CD4-positive, alpha-beta T cell treated with Interleukin-15 for 1 hour (primary cell): Measurements from ENCODE around the gene PAXX.

Experiments
- DNase-seq: peaks from one replicate; pipeline ENCODE4 v3.0.0-alpha.2; 2020

PAXX gene

GRCh38 chr9:136953771-136954269 lies 38.4 kb upstream of the PAXX start:
- DNase-seq, result no peak

GRCh38 chr9:136954270-136955083 lies 37.7 kb upstream of the PAXX start:
- no peak for DNase-seq

- DNase-seq, result no peak
These were observed 36.9 kb upstream of the PAXX start for GRCh38 chr9:136955202-136955942.

GRCh38 chr9:136955943-136956335 lies 36.3 kb upstream of the PAXX start:
- no peak for DNase-seq

GRCh38 chr9:136956604-136957003 lies 35.6 kb upstream of the PAXX start:
- no peak for DNase-seq

GRCh38 chr9:136957461-136957860 lies 34.8 kb upstream of the PAXX start:
- no peak for DNase-seq

- DNase-seq, result no peak
These were observed 34.3 kb upstream of the PAXX start for GRCh38 chr9:136957901-136958300.

GRCh38 chr9:136958473-136958872 lies 33.7 kb upstream of the PAXX start:
- no peak for DNase-seq

- no peak for DNase-seq
These were observed 33.0 kb upstream of the PAXX start for GRCh38 chr9:136958898-136959850.

- DNase-seq, result peak; percentile 56
These were observed 31.8 kb upstream of the PAXX start for GRCh38 chr9:136960212-136960937.

GRCh38 chr9:136960938-136961275 lies 31.3 kb upstream of the PAXX start:
- no peak for DNase-seq

GRCh38 chr9:136961279-136962065 lies 30.8 kb upstream of the PAXX start:
- no peak for DNase-seq

- no peak for DNase-seq
These were observed 30.1 kb upstream of the PAXX start for GRCh38 chr9:136962163-136962562.

- no peak for DNase-seq
These were observed 29.4 kb upstream of the PAXX start for GRCh38 chr9:136962701-136963248.

GRCh38 chr9:136963341-136963740 lies 28.9 kb upstream of the PAXX start:
- DNase-seq, result no peak

- no peak for DNase-seq
These were observed 28.5 kb upstream of the PAXX start for GRCh38 chr9:136963751-136964150.

- DNase-seq, result no peak
These were observed 28.0 kb upstream of the PAXX start for GRCh38 chr9:136964171-136964689.

- DNase-seq, result no peak
These were observed 27.3 kb upstream of the PAXX start for GRCh38 chr9:136964833-136965422.

- peak; percentile 57 for DNase-seq
These were observed 26.3 kb upstream of the PAXX start for GRCh38 chr9:136965771-136966484.
